Fibroblast of peridontal ligament (primary cell): Measurements from ENCODE around the gene PCDHB16.
"Not testable (repeated sequence)": the region's sequence is repeated elsewhere in the genome, so short reads cannot be mapped to it uniquely, and the experiment has no call there.

Experiments
- DNase-seq: peaks from one replicate; pipeline ENCODE4 v3.0.0-alpha.2; 2010; ENCODE audit errors: extremely low read depth

PCDHB16 gene

GRCh38 chr5:141182248-141182647 is at the start of gene PCDHB16:
Gene PCDHB16, plus strand, starts transcription at chr5:141182387. Its CDS starts 173 bp downstream, at chr5:141182560.
- DNase-seq = peak; percentile 35

GRCh38 chr5:141135030-141135717 is 47.0 kb upstream of the PCDHB16 start, which contains the start of gene PCDHB5:
Gene PCDHB5, plus strand, starts transcription at chr5:141135206. Its CDS starts 229 bp downstream, at chr5:141135435.
- peak; percentile 38 for DNase-seq

GRCh38 chr5:141135718-141136266 is 46.4 kb upstream of the PCDHB16 start:
- DNase-seq = no peak

GRCh38 chr5:141137346-141137745 is 44.8 kb upstream of the PCDHB16 start:
- not testable (repeated sequence) for DNase-seq

- peak; percentile 2 for DNase-seq
Measured at GRCh38 chr5:141149812-141150211, 32.4 kb upstream of the PCDHB16 start, which contains the start of gene PCDHB6. Gene PCDHB6, plus strand, starts transcription at chr5:141150057. Its CDS starts 201 bp downstream, at chr5:141150258.

- no peak for DNase-seq
Measured at GRCh38 chr5:141150224-141150992, 31.8 kb upstream of the PCDHB16 start.

- DNase-seq = no peak
Measured at GRCh38 chr5:141150993-141151325, 31.2 kb upstream of the PCDHB16 start.

- not testable (repeated sequence) for DNase-seq
Measured at GRCh38 chr5:141151632-141152031, 30.6 kb upstream of the PCDHB16 start.

GRCh38 chr5:141152096-141152495 is 30.1 kb upstream of the PCDHB16 start:
- DNase-seq = not testable (repeated sequence)

GRCh38 chr5:141155540-141156374 is 26.4 kb upstream of the PCDHB16 start:
- no peak for DNase-seq

GRCh38 chr5:141157356-141157755 is 24.8 kb upstream of the PCDHB16 start:
- not testable (repeated sequence) for DNase-seq

- not testable (repeated sequence) for DNase-seq
Measured at GRCh38 chr5:141157901-141158300, 24.3 kb upstream of the PCDHB16 start.

GRCh38 chr5:141172381-141173204 is 9.6 kb upstream of the PCDHB16 start, which contains the start of gene PCDHB7:
Gene PCDHB7, plus strand, starts transcription at chr5:141172644. Its CDS starts 192 bp downstream, at chr5:141172836.
- peak; percentile 25 for DNase-seq

GRCh38 chr5:141174291-141175104 is 7.7 kb upstream of the PCDHB16 start:
- not testable (repeated sequence) for DNase-seq

GRCh38 chr5:141175933-141176332 is 6.3 kb upstream of the PCDHB16 start:
- DNase-seq = no peak

GRCh38 chr5:141177577-141178191 is 4.5 kb upstream of the PCDHB16 start, which contains the start of gene PCDHB8:
Gene PCDHB8, plus strand, starts transcription at chr5:141177790. Its CDS starts 245 bp downstream, at chr5:141178035.
- not testable (repeated sequence) for DNase-seq

GRCh38 chr5:141179371-141179770 is 2.8 kb upstream of the PCDHB16 start:
- DNase-seq = not testable (repeated sequence)

GRCh38 chr5:141179876-141180275 is 2.3 kb upstream of the PCDHB16 start:
- DNase-seq = not testable (repeated sequence)

- DNase-seq = no peak
Measured at GRCh38 chr5:141180313-141180712, 1.9 kb upstream of the PCDHB16 start.
